Gastroesophageal sphincter (tissue), 4 donors: ENCODE measurements around the gene IREB2. TPM values are rescaled to one million over a fixed set of nuclear protein-coding genes. Genes with fewer than 3 reads are reported as not detected.
"Not testable (repeated sequence)": the region's sequence is repeated elsewhere in the genome, so short reads cannot be mapped to it uniquely, and the experiment has no call there.

Experiments used
- ATAC-seq: fragments of 150-250 bp; one replicate; pipeline ENCODE4 v1.9.1; 2016; ENCODE audit warnings: mild to moderate bottlenecking, moderate library complexity
- H3K27ac ChIP-seq, 4 donors: fragments of 200-600 bp; sonication (generic) in 3 of 4; 1 replicate in 3 of 4; 2 replicates in 1 of 4; pipeline ENCODE4 v1.5.1; 2016 to 2019
- H3K27me3 ChIP-seq: fragments of 200-600 bp; sonication (generic); one replicate; pipeline ENCODE4 v1.5.1; 2019
- H3K36me3 ChIP-seq, 2 donors: fragments of 200-600 bp; sonication (generic); one replicate each; pipeline ENCODE4 v1.5.1; 2019; ENCODE audit warnings: control low read depth in 1 of 2
- H3K4me1 ChIP-seq, 3 donors: fragments of 200-600 bp; sonication (generic); 1 replicate in 2 of 3; 2 replicates in 1 of 3; pipeline ENCODE4 v1.5.1; 2016 to 2019; ENCODE audit warnings: control low read depth in 2 of 3
- H3K4me3 ChIP-seq, 2 donors: fragments of 200-600 bp; sonication (generic); one replicate each; pipeline ENCODE4 v1.5.1; 2019; ENCODE audit warnings: mild to moderate bottlenecking in 1 of 2, moderate library complexity in 1 of 2
- H3K9me3 ChIP-seq, 3 donors: fragments of 200-600 bp; sonication (generic); one replicate each; pipeline ENCODE4 v1.5.1; 2017 to 2019; ENCODE audit warnings: control low read depth in 2 of 3
- CTCF ChIP-seq, 4 experiments: fragments of 200-600 bp in 2 of 4; fragments of 450-650 bp in 2 of 4; sonication (generic) in 1 of 4; IDR thresholded peaks; one replicate each; pipeline ENCODE4 v1.5.1; 2017 to 2019; ENCODE audit warnings: antibody characterized with exemption in 4 of 4, mild to moderate bottlenecking in 2 of 4, moderate library complexity in 2 of 4
- EP300 ChIP-seq: sonication (generic); formaldehyde crosslinking; IDR thresholded peaks from one replicate; pipeline ENCODE4 v1.6.1; 2017; ENCODE audit warnings: antibody characterized with exemption, mild to moderate bottlenecking
- POLR2A ChIP-seq, 2 donors: fragments of 450-650 bp; IDR thresholded peaks; one replicate each; pipeline ENCODE4 v1.6.1; 2017; ENCODE audit warnings: antibody characterized with exemption in 2 of 2, mild to moderate bottlenecking in 2 of 2, moderate library complexity in 1 of 2
- POLR2AphosphoS5 ChIP-seq: sonication (generic); formaldehyde crosslinking; IDR thresholded peaks from one replicate; pipeline ENCODE4 v1.6.1; 2017; ENCODE audit warnings: antibody characterized with exemption
- WGBS, 2 donors: methylation state at CpG; one replicate each; pipeline ENCODE4 v1.1.5; 2018; ENCODE audit warnings: low coverage in 1 of 2; 5-methylcytosine and 5-hydroxymethylcytosine counted together
- total RNA-seq, 4 donors: library from RNA; depleted of rRNA; stranded (reverse); fragments of >200 nt; gene quantifications; one replicate each; pipeline ENCODE4 v1.1.0, GENCODE V29; 2016

Gene IREB2
- total RNA-seq, 4 donors from 2014 or later: 16.9 to 33.5 (median 25.9) TPM

GRCh38 chr15:78398076-78398825, 39.8 kb upstream of the IREB2 start:
- no peaks in the 10 kb centered on the region for H3K36me3 ChIP-seq
- WGBS, 2 donors: 64 to 66% methylated on average over 5 to 11 of the region's 11 CpGs
- no peak overlapping the region for H3K27ac ChIP-seq
- H3K4me3 ChIP-seq: no peak overlapping the region
- ATAC-seq: no peak
- H3K9me3 ChIP-seq: no peaks in the 10 kb centered on the region
- no peak for TF ChIP-seq CTCF (IDR thresholded peaks at IDR 0.05)
- no peak for TF ChIP-seq EP300
- TF ChIP-seq POLR2A (IDR thresholded peaks at IDR 0.05): no peak
- no peak for TF ChIP-seq POLR2AphosphoS5
- peaks cover 0 to 12% (median 4%) of the 10 kb centered on the region in 3 donors for H3K4me1 ChIP-seq
- peaks cover 19% of the 10 kb centered on the region for H3K27me3 ChIP-seq

- ATAC-seq: no peak
- 63 to 69% methylated on average over 5 to 8 of the region's 9 CpGs for WGBS, 2 donors
Measured at GRCh38 chr15:78399091-78399490, 38.9 kb upstream of the IREB2 start.

GRCh38 chr15:78402061-78402610, 35.9 kb upstream of the IREB2 start:
- peaks cover 46% of the 10 kb centered on the region for H3K27me3 ChIP-seq
- no peak for ATAC-seq
- H3K4me3 ChIP-seq: no peak overlapping the region
- no peak for TF ChIP-seq EP300
- no peak for TF ChIP-seq POLR2A (IDR thresholded peaks at IDR 0.05)
- TF ChIP-seq CTCF (IDR thresholded peaks at IDR 0.05): no peak
- TF ChIP-seq POLR2AphosphoS5: no peak
- WGBS, 2 donors: 57 to 62% methylated on average over 2 to 9 of the region's 9 CpGs
- no peak overlapping the region for H3K27ac ChIP-seq
- H3K36me3 ChIP-seq: no peaks in the 10 kb centered on the region
- peaks cover 0 to 9% (median 3%) of the 10 kb centered on the region in 3 donors for H3K4me1 ChIP-seq
- H3K9me3 ChIP-seq: no peaks in the 10 kb centered on the region

More at GRCh38 chr15:78399091-78399490, 38.9 kb upstream of the IREB2 start:
- Histone ChIP-seq H3K36me3 (no peaks in the 10 kb centered on the region), H3K4me1 (peaks cover 0 to 12% (median 4%) of the 10 kb centered on the region in 3 donors), H3K27me3 (peaks cover 27% of the 10 kb centered on the region), H3K9me3 (no peaks in the 10 kb centered on the region), H3K4me3 (no peak overlapping the region), H3K27ac (no peak overlapping the region)
- TF ChIP-seq POLR2A (IDR thresholded peaks at IDR 0.05) (no peak), EP300 (no peak), POLR2AphosphoS5 (no peak), CTCF (IDR thresholded peaks at IDR 0.05) (no peak)

- no peak for ATAC-seq
- Histone ChIP-seq H3K27me3 (peaks cover 46% of the 10 kb centered on the region), H3K4me1 (no peaks in the 10 kb centered on the region), H3K27ac (no peak overlapping the region), H3K36me3 (no peaks in the 10 kb centered on the region), H3K4me3 (no peak overlapping the region), H3K9me3 (no peaks in the 10 kb centered on the region)
- 88 to 100% methylated on average over 1 to 3 of the region's 3 CpGs for WGBS, 2 donors
- no peak for TF ChIP-seq POLR2A (IDR thresholded peaks at IDR 0.05)
Measured at GRCh38 chr15:78404125-78404524, 33.9 kb upstream of the IREB2 start.

- H3K4me1 ChIP-seq, ATAC-seq, H3K9me3 ChIP-seq, H3K36me3 ChIP-seq, H3K4me3 ChIP-seq, H3K27ac ChIP-seq: not testable (repeated sequence)
- 86 to 87% methylated on average over 6 to 7 of the region's 7 CpGs for whole genome bisulfite sequencing, 2 donors
- peaks cover 50% of the 10 kb centered on the region for H3K27me3 ChIP-seq
Measured at GRCh38 chr15:78404796-78405195, 33.2 kb upstream of the IREB2 start.
